ENCODE results near the gene PPP1R12B. TPM values are rescaled to one million over a fixed set of nuclear protein-coding genes. Genes with fewer than 3 reads are reported as not detected.
"Not testable (repeated sequence)": the region's sequence is repeated elsewhere in the genome, so short reads cannot be mapped to it uniquely, and the experiment has no call there.

Gene PPP1R12B
- total RNA-seq, 2 experiments from 2014 or later: 12.4 to 14.3 TPM

DNA sequence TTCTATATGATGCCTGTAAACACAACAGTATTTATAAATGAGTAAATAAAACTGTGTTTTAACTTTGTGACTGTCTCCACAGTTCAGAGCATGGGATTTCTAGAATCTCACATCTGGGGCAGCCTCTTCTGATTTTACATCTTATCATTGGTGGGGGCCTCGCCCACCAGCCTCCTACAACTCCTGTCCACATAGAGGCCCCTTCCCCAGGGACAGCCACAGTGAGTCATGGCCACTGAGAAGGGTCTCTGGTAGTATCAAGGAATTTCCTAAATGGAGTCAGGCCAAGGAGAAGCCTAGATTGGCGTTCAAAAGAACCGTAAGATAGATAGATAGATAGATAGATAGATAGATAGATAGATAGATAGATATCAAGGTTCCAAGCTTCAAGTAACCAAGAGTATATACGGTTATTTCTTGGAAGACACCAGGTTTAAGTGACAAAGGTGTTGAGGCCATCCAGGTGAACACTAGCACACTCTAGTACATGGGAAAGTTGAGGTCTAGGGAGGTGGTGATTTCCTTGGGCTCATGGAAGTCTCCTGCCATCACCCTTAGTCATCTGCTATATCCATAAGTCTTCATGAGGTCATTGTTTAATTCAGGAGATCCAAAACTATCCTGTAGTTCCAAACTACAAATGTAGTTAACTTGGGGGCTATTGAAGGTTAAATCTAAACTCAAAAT lies 240.1 kb downstream of the PPP1R12B start:
- ChIA-PET CTCF (no interaction called here), POLR2A (no interaction called here)

DNA sequence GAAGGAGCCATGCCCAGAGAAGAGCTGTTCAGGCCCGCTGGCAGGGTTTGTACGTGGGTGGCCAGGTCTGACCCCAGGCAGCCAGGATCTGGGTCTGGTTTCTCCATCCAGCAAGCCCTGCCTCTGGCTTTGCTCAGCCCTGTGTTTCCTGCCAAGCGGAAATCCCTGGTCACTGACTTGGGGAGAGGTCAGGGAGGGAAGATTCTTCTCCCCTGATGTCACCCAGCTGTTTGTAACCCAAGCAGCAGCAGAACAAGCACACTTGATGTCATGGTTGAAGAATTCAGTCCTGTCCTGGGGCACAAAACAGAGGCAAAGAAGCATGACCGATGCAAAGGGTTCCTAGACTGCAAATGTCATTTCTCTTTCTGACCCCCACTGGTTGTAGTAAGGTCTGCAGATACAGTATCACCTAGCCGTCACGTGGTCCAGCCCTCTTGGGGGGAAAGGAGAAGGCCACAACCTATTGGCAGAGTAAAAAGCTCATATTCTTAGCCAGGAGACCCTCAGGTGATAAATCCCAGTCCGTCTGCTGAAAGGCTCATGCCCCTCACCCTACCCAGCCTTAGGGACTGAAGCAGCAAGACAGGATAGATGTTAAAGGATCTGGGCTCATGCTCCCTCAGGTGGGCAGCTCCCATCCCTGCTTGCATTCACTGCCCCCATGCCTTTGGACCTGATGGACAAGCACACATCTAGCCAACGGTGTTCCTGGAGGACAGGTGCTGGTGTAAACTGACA lies 240.9 kb downstream of the PPP1R12B start:
- POLR2A ChIA-PET: no interaction called here
- CTCF ChIA-PET: no interaction called here

DNA sequence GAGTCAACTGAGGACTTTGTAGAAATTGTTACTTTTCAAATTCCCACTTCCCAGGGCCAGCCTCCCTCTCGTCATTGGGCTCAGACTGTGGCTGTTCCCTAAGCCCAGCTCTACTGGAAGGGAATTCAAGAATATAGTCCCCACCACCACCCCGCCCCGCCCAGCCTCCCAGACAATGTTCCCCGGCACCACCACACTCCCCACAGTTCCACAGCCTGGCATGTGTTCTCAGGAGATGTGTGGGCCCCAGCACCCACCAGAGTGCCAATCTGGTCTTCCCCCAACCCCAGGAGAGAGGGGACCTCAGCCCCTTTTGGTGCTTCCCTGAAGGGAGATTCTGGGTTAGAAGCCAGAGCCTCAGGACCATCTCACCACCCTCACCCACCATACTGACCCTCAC lies 241.6 kb downstream of the PPP1R12B start:
- CTCF ChIA-PET: no interaction called here
- POLR2A ChIA-PET: no interaction called here

DNA sequence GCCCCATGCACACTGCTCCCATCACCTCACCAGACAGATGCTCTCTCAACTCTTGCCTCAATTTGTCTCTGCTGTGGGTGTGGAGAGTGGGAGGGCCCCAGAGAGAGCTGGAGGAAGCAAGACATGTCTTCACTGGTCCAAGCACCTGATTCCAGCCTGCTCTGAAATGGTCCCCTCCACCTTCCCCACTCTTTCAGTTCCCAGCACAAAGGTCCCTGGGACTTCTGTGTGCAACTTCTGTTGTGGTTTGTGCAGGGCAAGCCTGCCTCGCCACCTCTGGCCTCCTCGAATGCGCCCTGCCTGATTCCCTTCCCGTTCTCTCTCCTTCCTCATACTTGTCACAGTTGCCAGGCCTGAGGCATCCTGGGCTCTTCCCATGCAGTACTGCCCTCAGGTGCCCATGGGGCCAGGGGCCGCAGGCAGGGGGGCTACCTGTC lies 242.5 kb downstream of the PPP1R12B start:
- POLR2A ChIA-PET: no interaction called here
- CTCF ChIA-PET: no interaction called here

DNA sequence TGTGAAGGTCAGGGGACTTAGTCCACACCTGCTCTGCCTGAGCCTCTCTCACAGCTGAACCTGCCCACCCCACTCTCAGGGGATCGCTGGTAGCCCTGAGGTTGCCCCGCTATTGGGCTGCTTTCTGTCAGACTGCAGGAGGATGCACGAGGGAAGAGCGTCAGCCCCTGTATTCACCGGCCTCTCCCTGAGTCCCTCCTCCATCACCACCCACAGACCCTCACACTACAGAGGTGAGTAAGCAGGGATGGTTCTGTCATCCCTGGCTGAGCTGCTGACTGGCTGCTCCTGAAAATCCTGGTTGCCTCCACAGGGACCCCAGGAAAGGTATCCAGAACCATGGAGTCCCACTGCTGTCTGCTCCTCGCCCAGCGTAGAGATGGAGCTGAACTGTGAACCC lies 243.0 kb downstream of the PPP1R12B start:
- ChIA-PET CTCF (no interaction called here), POLR2A (no interaction called here)

DNA sequence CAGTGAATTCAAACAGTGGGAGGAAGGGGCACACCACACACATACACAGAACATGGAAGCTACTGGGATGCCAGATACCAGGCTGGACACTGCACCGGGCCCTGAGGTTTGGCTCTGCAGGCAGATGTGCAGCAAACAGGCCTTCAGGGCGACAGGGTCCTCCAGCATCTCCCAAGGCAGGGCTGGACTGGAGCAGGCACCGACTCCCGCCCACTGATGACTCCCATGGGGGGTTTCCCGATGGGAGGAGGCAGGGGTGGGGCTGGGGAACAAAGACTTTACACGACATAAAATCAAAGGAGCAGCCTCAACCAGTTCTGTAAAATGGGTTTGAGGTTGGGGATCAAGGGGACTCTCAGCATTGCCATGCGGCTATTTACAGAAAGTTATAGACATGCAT lies 243.6 kb downstream of the PPP1R12B start:
- POLR2A ChIA-PET: no interaction called here
- CTCF ChIA-PET: no interaction called here

DNA sequence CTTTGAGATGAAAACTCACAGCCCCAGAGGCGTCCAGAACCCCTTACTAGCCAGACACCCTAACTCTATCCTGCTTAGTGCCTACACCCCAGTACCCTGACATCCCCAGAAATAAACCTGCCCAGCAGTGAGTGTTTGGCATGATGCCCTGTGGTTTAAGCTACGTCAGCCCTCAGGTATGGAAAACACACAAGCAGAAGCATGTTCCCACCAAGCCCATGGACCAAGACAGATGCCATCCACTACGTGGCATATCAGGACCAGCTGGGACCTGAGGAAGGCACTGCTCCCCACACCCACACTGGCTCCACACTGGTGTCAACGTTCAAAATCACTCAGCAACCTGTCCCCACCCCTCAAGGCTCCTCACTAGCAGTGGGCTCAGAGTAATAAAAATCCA lies 245.3 kb downstream of the PPP1R12B start:
- CTCF ChIA-PET: no interaction called here

DNA sequence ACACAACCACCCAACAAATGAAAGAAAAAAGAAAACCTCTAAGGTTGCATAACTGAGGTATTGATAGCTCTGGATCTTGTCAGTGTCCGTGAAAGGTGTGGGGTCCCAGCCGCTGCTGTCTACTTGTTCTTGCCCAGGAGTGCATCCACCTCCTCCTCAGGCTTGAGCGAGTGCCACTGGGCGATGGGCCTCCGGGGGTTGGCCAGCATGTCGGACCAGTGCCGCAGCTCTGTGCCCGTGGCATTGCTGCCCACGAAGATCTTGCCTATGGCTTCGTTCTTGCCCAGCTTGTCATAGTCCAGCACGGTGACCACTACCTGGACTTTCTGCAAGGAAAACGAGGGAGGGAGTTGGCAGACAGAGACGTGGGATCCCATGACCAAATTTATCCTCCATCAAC lies 248.1 kb downstream of the PPP1R12B start:
- CTCF ChIA-PET: no interaction called here
- POLR2A ChIA-PET: no interaction called here

More for the DNA sequence above, 245.3 kb downstream of the PPP1R12B start:
- POLR2A ChIA-PET: no interaction called here

DNA sequence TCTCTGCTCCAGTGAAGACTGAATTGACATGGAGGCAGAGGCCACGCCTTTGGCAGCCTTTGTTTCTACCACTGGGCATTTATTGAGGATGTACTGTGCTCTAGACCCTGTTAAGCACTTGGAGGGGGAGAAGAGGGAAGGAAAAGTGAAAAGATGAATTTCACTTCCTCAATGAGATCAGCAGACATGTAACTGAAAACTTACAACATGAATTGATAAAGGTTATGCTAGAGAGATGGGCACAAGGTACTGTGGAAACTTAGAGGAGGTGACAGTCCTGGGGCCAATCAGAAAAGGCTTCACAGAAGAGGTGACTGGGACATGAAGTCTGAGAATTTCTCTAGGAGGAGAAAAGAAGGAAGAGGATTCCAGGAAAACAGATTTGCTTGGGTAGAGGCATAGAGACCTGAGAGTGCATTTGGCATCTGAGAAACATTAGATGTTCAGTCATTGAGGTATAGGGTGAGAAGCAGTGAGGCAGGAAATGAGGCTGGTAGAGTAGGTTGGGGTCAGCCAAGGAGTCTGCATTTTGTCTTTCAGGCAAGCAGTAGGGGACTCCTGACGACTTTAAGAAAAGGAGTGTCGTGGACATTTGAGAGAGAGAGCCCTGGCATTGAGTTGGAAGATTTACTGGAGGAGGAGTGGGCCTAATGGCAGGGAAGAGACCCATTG lies 248.7 kb downstream of the PPP1R12B start:
- ChIA-PET POLR2A (no interaction called here), CTCF (no interaction called here)

DNA sequence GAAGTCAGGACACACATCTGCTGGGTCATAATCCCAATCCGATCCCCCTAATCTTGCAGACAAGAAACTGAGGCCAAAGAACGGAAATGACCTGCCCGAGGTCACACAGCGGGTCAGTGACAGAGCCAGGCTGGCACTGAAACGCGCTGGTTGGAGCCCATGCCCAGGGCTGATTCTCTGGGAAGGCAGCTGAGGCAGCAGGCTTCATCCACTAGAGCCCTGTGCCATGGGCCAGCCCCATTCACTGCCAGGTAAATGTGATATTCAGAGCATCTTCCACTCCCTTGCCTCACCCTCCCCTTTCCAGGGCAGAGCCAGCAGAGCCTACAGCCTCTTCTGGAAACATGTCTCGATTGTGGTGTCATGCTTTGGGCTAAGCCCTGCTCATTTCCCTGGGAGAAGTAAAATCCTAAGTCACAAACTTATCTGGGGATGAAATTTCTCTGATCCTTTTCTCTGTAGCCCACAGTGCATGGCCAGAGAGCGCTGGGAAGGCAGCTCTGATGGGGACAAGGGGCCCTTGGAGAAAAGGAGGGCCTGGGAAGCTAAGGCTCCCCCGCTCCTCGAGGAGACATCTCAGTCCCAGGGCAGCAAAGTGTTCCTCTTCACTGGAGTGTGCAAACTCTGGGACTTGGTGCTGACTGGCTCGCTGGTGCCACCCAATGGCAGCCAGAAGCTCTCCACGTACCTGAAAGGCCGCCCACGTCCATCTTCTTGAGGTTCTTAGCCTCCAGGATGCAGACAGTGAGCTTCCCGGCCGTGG lies 251.4 kb downstream of the PPP1R12B start:
- CTCF ChIA-PET: interaction anchor here (0.7 to 0.8 kb wide), 3 partner anchors 119 to 258 kb away, joined by 3 to 5 read pairs (median 4); no protein-coding TSS in a partner anchor
- POLR2A ChIA-PET: no interaction called here

DNA sequence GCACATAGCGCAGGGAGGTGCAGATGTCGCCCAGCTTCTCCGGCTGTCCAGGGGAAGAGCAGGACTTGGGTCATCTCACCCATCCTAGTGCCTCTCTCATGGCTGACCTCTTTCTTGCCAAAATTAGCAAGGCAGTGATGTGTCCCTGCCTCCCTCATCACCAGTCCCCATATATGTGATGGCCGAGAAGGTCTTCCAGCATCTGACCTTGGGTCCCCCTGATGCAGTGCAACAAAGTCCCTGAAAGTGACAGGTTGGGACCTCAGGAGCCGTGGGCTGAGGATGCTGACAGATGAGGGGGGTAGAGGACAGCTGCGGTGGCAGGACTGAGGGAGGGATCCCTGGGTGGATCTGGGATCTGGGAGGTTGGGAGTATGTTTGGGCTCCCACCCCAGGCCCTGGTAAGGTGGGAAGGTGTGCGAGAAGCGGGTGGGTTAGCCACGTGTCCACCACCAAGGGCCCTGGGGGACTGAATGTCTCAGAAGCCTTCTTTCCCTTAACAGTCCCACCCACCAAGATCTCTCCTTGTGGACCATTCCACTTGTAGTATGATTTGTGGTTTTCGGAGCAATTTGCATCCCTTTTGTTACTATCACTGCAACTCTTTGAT lies 252.0 kb downstream of the PPP1R12B start:
- ChIA-PET CTCF (interaction anchor here (0.7 to 0.8 kb wide), 3 partner anchors 119 to 258 kb away, joined by 3 to 5 read pairs (median 4); no protein-coding TSS in a partner anchor), POLR2A (no interaction called here)

DNA sequence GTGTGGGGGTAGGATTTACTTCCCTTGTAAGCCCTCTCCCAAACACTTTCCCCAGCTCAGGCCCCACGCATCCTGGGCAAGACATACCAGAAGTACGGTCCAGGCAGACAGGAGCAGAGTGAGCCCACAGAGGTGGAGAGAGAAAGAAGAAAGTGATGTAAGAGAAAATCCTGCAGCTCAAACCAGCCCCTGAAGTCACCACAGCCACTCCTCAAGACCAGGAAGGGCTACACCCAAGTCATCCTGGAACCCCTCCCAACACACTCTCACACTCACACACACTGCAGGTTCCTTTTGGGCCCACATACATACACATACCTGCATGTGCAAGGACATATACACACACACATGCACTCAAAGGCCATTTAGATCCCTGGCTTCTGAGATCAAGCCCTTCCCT lies 254.9 kb downstream of the PPP1R12B start:
- ChIA-PET POLR2A (no interaction called here), CTCF (interaction anchor here (1.1 kb wide), 1 partner anchor 130 kb away, joined by 3 read pairs; no protein-coding TSS in a partner anchor)

DNA sequence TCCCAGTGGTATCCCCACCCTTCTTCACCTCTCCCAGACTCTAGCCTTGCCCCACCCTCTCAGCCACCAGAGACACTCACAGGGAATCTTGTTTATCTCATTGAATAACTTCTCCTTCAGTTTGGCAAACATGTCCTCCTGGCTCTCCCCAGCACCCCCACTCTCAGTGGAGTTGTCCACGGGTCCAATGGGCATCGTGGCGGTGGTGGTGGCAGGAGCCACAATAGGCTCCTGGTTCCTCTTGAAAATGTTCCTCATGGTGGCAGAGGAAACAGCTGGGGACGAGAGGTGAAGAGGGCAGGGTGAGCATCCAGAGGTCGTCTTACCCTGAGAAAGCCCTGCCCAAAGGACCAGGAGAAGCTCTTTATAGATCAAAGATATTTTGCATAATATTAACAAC lies 257.0 kb downstream of the PPP1R12B start:
- CTCF ChIA-PET: no interaction called here
- POLR2A ChIA-PET: no interaction called here

DNA sequence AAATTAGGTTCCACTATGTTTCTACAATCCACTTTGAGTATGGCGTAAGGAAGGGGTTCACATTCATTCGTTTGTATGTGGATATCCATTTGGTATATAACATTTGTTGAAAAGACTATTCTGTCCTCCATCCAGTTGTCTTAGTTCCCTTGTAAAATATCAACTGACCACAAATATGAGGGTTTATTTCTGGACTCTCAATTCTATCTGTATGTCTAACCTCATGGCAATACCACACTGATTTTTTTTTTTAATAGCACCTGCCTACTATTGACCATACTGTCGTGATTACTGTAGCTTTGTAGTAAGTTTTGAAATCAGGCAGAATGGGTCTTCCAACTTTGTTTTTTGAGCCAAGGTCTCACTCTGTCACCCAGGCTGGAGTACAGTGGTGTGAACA lies 263.5 kb downstream of the PPP1R12B start:
- POLR2A ChIA-PET: not testable (repeated sequence)
- CTCF ChIA-PET: interaction anchor here (0.6 kb wide), 1 partner anchor 999 kb away, joined by 3 read pairs; no protein-coding TSS in a partner anchor

DNA sequence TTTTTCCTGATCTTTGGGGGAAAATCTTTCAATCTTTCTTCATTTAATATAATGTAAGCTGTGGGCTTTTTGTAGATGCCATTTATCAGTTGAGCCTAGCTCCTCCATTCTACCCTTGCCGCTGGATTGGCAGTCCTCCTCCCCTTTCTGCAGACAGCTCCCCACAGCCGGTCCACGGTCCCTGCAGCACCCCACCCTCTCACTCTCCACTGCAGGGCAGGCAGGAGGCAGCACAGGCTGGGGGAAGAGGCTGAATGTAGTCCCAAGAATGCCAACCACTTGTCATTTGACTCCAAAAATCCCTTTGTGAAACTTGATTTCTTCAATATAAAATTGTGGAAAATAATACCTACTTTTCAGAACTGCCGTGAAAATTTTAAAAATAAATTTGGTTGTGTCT lies 265.1 kb downstream of the PPP1R12B start:
- CTCF ChIA-PET: no interaction called here
- POLR2A ChIA-PET: no interaction called here

DNA sequence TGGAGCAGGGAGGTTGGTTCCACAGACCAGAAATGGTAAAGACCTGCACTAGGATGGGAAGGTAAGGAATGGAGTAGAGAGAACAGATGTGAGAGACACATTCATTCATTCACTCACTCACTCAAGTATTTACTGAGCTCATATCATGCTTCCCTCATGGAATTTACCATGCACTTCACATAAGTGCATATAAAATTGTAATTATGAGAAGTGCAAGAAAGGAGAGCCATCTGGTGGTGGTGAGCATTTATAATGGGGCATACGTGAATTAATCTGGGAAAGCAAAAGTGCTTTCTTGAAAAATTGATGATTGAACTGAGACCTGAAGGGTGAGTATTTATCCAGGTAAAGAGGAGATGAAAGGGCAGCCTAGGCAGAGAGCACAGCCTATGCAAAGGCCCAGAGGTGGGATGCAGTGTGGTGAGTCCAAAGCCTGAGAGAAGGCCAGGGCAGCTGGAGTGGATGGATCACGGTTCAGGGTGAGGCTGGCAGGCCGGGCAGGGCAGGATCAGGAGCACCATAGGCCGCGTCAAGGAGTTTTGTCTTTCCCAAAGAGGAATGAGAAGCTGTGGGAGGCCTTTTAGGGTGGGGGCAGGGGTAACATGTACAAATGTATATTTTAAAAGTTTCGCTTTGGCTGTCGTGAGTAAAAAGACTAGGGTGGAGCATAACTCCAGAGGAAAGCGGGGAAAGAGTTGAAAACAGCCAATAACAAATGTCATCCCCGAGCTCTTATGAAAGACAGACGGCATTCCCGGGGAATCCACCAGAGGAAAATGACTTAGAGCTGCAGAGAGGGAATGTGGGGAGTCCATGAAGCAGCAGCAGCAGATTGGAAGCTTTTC lies 266.1 kb downstream of the PPP1R12B start:
- POLR2A ChIA-PET: interaction anchor here (0.8 kb wide), 1 partner anchor 12 kb away, joined by 3 read pairs; no protein-coding TSS in a partner anchor
- CTCF ChIA-PET: not testable (repeated sequence)

DNA sequence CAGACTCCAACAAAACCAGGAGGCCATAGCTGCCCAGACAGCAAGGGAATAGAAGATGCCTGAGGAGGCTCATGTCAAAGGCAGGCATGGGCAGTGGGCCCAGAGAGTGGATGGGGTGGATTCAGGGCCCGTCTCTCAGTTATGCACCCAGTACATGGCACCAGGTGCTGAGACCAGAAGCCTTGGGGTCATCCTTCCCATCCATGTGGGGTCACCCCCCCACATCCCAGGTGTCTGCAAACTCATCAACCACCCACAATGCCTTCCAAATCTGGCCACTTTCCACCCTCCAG lies 266.7 kb downstream of the PPP1R12B start:
- CTCF ChIA-PET, POLR2A ChIA-PET: not testable (repeated sequence)

DNA sequence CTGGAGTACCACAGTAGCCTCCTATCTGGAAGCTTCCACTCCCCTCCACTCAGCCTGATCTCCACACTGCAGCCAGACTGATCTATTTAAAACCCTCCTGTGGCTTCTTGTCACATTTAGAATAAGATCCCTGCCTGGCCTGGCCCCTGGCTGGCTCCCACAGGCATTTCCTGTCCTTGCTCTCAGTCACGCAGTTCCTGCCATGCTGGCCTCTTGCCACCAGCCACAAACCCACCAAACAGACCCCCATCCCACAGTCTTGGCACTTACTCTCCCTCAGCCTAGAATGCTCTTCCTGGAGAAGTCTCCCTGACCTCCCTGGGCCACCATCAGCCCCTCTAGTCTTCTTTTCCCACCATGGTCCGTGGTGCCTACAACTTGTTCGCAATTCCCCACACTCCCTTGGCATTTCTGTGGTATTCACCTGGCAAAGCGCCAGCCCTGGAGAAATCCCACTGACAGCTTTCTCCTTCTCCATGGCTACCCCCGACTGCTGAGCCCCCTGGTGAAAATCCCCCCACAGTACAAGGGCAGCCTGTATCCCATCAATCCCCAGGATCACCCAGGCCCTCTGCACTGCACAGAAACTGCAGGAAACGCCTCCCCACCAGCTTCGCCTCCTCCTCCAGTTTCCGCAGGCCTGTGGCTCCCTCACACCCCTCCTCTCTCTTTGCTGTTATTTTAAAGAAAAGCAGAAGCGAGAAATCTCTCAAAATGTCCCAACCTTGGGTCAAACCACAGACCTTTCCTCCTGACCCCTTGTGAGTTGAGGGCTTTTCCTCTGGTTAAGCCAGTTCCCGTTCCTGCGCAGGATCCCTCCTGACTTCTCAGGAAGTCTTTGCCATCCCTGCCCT lies 267.2 kb downstream of the PPP1R12B start:
- CTCF ChIA-PET: no interaction called here

More for the DNA sequence above, 267.2 kb downstream of the PPP1R12B start:
- POLR2A ChIA-PET: no interaction called here
